Spleen (tissue), 7 donors: Measurements from ENCODE around the gene KIAA2012.

Source experiments
- CTCF ChIP-seq, 11 experiments: fragments of 200-600 bp in 7 of 11; fragments of 450-650 bp in 4 of 11; sonication (generic) in 4 of 11; IDR thresholded peaks in 8 of 11; conservative IDR thresholded peaks in 3 of 11; 1 replicate in 7 of 11; 2 replicates in 4 of 11; pipeline versions ENCODE4 v1.4.0 to v1.8.0; 2016 to 2021; ENCODE audit warnings: antibody characterized with exemption in 11 of 11, inconsistent platforms in 4 of 11, mild to moderate bottlenecking in 1 of 11
- POLR2A ChIP-seq, 3 donors: fragments of 450-650 bp; IDR thresholded peaks; one replicate each; pipeline ENCODE4 v1.5.1; 2017; ENCODE audit warnings: antibody characterized with exemption in 3 of 3, mild to moderate bottlenecking in 1 of 3
- POLR2AphosphoS5 ChIP-seq, 3 donors: sonication (generic); formaldehyde crosslinking; IDR thresholded peaks; one replicate each; pipeline ENCODE4 v1.5.1; 2017; ENCODE audit warnings: antibody characterized with exemption in 3 of 3
- donor health status: DM: no; HTN: no; CAD: no; lungs with moderate emphysema.
- donor health status: DM: no; HTN: no; CAD: no.
- donor health status: DM: no; HTN: no; CAD: no.

GRCh38 chr2:202026507-202026906, 46.5 kb upstream of the KIAA2012 start:
- TF ChIP-seq CTCF (IDR thresholded peaks at IDR 0.05 in 8 of 11, conservative IDR thresholded peaks at IDR 0.05 in 3 of 11) (no peak), POLR2A (IDR thresholded peaks at IDR 0.05) (no peak), POLR2AphosphoS5 (IDR thresholded peaks at IDR 0.05) (no peak)
